ENCODE data around the gene C11orf71.

The C11orf71 gene

GRCh38 chr11:114400216-114400914, at the start of gene C11orf71, which contains the start of gene RBM7:
Gene C11orf71 (minus strand): TSS chr11:114400511. CDS start chr11:114400331, 180 bp downstream.
Gene RBM7 (plus strand): TSS chr11:114400666. CDS start chr11:114400672, 6 bp downstream.
- DNase-seq (ENCODE audit: low spot score): peak; percentile 83

- no peak for DNase-seq (ENCODE audit: low spot score)
These were observed 49.5 kb upstream of the C11orf71 start for GRCh38 chr11:114449845-114450244.

- no peak for DNase-seq (ENCODE audit: low spot score)
These were observed 48.6 kb upstream of the C11orf71 start for GRCh38 chr11:114448749-114449482.

GRCh38 chr11:114447892-114448291, 47.6 kb upstream of the C11orf71 start:
- no peak for DNase-seq (ENCODE audit: low spot score)

GRCh38 chr11:114447444-114447843, 47.1 kb upstream of the C11orf71 start:
- no peak for DNase-seq (ENCODE audit: low spot score)

GRCh38 chr11:114442536-114442935, 42.2 kb upstream of the C11orf71 start:
- no peak for DNase-seq (ENCODE audit: low spot score)

- DNase-seq (ENCODE audit: low spot score): no peak
These were observed 41.6 kb upstream of the C11orf71 start for GRCh38 chr11:114441921-114442320.

- DNase-seq (ENCODE audit: low spot score): no peak
These were observed 40.9 kb upstream of the C11orf71 start for GRCh38 chr11:114440971-114441763.

- DNase-seq (ENCODE audit: low spot score): peak; percentile 9
These were observed 40.0 kb upstream of the C11orf71 start for GRCh38 chr11:114440121-114440860.

- peak; percentile 86 for DNase-seq (ENCODE audit: low spot score)
These were observed 39.2 kb upstream of the C11orf71 start, which contains the start of gene REXO2 for GRCh38 chr11:114439229-114440120. Gene REXO2 (plus strand): TSS chr11:114439467. CDS start chr11:114439529, 62 bp downstream.

GRCh38 chr11:114438303-114438702, 38.0 kb upstream of the C11orf71 start:
- DNase-seq (ENCODE audit: low spot score): no peak

- no peak for DNase-seq (ENCODE audit: low spot score)
These were observed 33.1 kb upstream of the C11orf71 start for GRCh38 chr11:114433376-114433775.

GRCh38 chr11:114432893-114433292, 32.6 kb upstream of the C11orf71 start:
- no peak for DNase-seq (ENCODE audit: low spot score)

GRCh38 chr11:114430290-114430689, 30.0 kb upstream of the C11orf71 start:
- DNase-seq (ENCODE audit: low spot score): no peak

GRCh38 chr11:114426280-114426679, 26.0 kb upstream of the C11orf71 start:
- no peak for DNase-seq (ENCODE audit: low spot score)

GRCh38 chr11:114416441-114416961, 16.2 kb upstream of the C11orf71 start:
- no peak for DNase-seq (ENCODE audit: low spot score)

- DNase-seq (ENCODE audit: low spot score): no peak
These were observed 13.6 kb upstream of the C11orf71 start for GRCh38 chr11:114413958-114414357.

GRCh38 chr11:114412946-114413345, 12.6 kb upstream of the C11orf71 start:
- no peak for DNase-seq (ENCODE audit: low spot score)

GRCh38 chr11:114401311-114401710, 1.0 kb upstream of the C11orf71 start:
- DNase-seq (ENCODE audit: low spot score): no peak

- DNase-seq (ENCODE audit: low spot score): no peak
These were observed 558 bp upstream of the C11orf71 start for GRCh38 chr11:114400915-114401223.

Data from HuH-7 (cell line).